GM12864 (cell line): ENCODE results near the gene ZNF546.
"Not testable (repeated sequence)": the region's sequence is repeated elsewhere in the genome, so short reads cannot be mapped to it uniquely, and the experiment has no call there.

Source experiments
- DNase-seq: peaks from one replicate; pipeline ENCODE4 v3.0.0-alpha.2; 2011; ENCODE audit warnings: low read depth
- H3K4me3 ChIP-seq: 2 replicates; pipeline ENCODE4 v1.5.1; 2011; ENCODE audit warnings: mild to moderate bottlenecking, low read depth, low read length, control low read depth
- TF ChIP-seq, protein P1 (sequence below): IDR thresholded peaks from 2 replicates; pipeline ENCODE4 v1.5.1; 2011; ENCODE audit warnings: low read depth, mild to moderate bottlenecking, moderate library complexity, low read length, control low read depth, inconsistent platforms; ENCODE audit errors: missing control alignments

ZNF546 gene

DNA sequence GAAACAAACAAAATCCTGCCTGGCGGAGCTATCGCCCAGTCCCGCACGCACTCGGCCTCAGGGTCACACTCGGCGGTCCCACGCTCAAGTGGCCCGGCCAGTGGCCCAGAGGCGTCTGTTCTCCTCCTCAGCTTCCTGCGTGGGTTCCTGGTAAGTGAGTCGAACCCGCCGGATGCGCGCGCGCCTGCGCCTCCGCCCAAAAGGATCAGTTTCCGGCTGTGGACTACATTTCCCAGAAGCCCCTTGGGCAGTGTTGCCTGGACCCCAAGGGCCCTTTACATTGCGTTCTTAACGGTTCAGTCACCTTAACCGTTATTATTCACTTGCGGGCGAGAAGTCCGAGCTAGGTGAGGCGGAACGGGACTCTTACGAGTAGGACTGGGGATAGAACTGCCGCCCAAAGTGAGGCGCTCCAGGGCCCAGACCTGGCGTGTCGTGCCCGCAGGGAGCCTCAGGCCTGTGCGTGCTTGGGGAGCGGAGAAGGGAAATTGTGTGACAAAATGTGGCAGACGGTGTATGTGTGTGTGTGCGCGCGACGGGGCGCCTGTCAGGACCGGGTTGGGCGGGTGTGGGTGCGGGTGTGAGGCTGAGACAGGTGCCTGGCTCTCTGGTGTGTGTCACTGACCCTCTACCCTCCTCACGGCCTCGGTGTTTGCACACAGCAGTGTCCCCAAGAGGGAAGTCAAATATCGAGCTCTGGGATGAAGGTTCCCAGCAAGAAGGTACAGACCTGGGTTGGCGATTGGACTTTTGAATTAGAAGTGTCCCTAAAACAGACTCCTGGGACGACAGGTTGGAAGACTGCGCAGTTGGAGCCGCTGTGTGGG is at the start of gene ZNF546:
Gene ZNF546 (plus strand): TSS at position 250 of the 827 bp plus-strand sequence. CDS start 1,267 bp downstream, outside the sequence.
- TF ChIP-seq, protein P1, sequence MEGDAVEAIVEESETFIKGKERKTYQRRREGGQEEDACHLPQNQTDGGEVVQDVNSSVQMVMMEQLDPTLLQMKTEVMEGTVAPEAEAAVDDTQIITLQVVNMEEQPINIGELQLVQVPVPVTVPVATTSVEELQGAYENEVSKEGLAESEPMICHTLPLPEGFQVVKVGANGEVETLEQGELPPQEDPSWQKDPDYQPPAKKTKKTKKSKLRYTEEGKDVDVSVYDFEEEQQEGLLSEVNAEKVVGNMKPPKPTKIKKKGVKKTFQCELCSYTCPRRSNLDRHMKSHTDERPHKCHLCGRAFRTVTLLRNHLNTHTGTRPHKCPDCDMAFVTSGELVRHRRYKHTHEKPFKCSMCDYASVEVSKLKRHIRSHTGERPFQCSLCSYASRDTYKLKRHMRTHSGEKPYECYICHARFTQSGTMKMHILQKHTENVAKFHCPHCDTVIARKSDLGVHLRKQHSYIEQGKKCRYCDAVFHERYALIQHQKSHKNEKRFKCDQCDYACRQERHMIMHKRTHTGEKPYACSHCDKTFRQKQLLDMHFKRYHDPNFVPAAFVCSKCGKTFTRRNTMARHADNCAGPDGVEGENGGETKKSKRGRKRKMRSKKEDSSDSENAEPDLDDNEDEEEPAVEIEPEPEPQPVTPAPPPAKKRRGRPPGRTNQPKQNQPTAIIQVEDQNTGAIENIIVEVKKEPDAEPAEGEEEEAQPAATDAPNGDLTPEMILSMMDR = no peak
- peak within 1 kb of the TSS; percentile 79 for H3K4me3 ChIP-seq
- peak; percentile 86 for DNase-seq

DNA sequence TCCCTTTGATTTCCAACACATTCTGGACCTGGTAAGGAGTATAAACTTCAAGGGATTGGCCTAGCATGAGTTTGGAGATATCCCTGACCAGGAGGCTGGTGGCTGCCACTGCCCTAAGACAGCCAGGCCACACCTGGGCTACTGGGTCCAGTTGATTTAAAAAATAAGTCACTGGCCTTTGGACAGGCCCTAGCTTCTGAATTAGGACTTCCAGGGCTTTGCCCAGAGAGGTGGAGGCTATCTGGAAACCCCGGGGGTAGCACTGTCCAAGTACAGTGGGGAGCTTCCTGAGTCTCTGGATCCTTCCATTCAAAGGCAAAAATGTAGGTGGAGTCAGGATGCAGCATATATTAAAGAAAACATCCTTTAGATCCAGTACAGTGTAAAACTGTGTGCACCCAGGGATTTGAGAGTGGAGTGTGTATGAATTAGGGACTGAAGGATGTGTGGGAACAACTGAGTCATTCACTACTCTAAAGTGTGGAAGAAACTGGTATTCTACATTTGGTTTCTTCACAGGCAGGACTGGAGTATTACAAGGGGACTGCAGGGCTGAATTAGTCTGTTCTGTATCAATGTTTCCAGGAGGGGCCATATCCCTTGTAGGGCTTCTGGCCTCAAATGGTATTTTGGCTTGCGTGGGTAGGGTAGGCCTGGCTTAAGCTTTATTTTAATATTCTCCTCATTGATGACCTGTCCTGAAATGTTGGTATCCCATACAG is 47.7 kb upstream of the ZNF546 start:
- no peak overlapping the region for H3K4me3 ChIP-seq

DNA sequence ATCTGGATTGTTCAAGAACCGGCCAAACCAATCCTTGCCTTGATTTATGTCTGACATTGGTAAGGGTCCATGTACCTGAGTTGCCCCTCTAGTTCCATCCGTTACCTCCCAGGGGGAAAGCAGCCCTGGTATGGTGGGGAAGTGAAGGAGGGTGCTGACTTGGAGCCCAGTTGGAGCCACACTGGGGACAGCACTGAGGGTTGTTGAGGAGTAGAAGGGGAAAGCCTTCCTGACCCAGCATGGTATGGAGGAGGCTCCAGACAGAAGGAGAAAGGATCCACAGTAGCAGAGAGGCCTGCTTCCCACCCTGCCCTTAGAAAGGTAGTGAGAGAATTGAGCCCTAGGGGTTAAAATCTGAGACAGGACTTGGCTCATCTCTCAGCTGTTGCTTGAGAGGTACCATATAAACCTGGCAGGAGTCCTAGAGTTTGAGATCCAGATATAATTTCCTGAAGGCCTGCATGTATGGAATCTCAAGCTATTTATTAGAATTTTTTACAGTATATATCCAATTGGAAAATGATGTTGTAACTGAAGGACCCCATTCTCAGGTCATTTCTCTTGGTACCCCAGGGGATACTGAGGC is 45.7 kb upstream of the ZNF546 start:
- no peak overlapping the region for H3K4me3 ChIP-seq
- TF ChIP-seq, protein P1 = no peak
- no peak for DNase-seq

More for the DNA sequence above, 47.7 kb upstream of the ZNF546 start:
- TF ChIP-seq, protein P1 = no peak
- no peak for DNase-seq

DNA sequence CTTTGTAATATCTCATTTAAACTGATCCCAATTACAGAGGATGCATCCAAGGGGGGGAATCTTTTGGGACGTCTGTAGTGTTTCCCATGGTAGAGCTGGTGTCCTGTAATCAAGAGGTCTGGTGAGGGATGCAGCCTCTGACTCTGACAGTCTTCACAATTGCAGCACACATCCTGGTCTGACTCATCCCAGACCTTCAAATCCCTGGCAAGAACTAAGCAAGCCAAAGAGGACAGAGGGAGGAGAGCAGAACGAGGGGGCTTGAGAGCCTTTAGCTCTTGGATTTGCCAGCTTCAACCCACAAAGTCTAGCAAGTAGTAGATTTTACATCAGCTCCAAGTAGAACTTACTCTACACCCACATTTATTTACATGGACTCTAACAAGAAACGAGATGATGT is 45.2 kb upstream of the ZNF546 start:
- TF ChIP-seq, protein P1 = no peak
- no peak overlapping the region for H3K4me3 ChIP-seq
- no peak for DNase-seq

DNA sequence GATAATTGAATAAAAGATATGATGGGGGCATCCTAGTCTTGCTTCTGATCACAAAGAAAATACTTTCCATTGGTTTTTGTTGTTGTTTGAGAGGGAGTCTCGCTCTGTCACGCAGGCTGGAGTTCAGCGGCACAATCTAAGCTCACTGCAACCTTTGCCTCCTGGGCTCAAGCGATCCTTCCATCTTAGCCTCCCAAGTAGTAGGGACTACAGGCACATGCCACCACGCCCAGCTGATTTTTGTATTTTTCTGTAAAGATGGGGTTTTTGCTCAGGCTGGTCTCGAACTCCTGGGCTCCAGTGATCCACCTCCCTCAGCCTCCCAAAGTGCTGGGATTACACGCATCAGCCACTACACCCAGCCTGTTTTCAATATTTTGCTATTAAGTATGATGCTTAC is 42.9 kb upstream of the ZNF546 start:
- DNase-seq = no peak
- TF ChIP-seq, protein P1 = no peak
- H3K4me3 ChIP-seq = no peak overlapping the region

DNA sequence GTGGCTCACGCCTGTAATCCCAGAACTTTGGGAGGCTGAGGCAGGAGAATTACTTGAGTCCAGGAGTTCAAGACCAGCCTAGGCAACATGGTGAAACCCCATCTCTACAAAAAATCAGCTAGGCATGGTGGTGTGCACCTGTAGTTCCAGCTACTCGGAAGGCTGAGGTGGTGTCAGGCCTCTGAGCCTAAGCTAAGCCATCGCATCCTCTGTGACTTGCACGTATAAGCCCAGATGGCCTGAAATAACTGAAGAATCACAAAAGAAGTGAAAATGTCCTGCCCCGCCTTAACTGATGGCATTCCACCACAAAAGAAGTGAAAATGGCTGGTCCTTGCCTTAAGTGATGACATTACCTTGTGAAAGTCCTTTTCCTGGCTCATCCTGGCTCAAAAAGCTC is 39.0 kb upstream of the ZNF546 start:
- not testable (repeated sequence) for DNase-seq, H3K4me3 ChIP-seq

DNA sequence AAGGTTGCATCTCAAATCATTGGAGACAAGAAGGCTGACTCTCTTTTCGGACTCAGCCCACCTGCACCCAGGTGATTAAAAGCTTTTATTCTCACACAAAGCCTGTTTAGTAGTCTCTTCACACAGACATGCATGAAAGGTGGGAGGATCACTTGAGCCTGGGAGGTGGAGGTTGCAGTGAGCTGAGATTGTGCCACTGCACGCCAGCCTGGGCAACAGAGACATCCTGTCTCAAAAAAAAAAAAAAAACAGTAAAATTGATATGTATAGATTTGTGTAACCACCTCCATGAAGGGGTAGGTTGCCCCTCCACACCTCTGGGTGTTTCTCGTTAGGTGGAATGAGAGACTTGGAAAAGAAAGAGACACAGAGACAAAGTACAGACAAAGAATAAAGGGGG is 37.9 kb upstream of the ZNF546 start:
- not testable (repeated sequence) for DNase-seq, H3K4me3 ChIP-seq

DNA sequence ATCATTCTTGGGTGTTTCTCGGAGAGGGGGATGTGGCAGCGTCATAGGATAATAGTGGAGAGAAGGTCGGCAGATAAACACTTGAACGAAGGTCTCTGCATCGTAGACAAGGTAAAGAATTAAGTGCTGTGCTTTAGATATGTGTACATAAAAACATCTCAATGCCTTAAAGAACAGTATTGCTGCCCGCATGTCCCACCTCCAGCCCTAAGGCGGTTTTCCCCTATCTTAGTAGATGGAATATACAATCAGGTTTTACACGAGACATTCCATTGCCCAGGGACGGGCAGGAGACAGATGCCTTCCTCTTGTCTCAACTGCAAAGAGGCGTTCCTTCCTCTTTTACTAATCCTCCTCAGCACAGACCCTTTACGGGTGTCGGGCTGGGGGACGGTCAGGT is 37.5 kb upstream of the ZNF546 start:
- not testable (repeated sequence) for DNase-seq, H3K4me3 ChIP-seq
